Lung (tissue), 12 donors: ENCODE measurements around the gene SLC12A6. TPM values are rescaled to one million over a fixed set of nuclear protein-coding genes. Genes with fewer than 3 reads are reported as not detected.
"Not testable (repeated sequence)": the region's sequence is repeated elsewhere in the genome, so short reads cannot be mapped to it uniquely, and the experiment has no call there.

Experiments
- ATAC-seq: fragments of 200-7000 bp; cut with Tn5 transposase; one replicate; pipeline ENCODE4 v1.9.1; 2020; ENCODE audit warnings: moderate number of reproducible peaks; ENCODE audit not compliant: insufficient read depth, low FRiP score
- DNase-seq, 3 donors: peaks; one replicate each; pipeline ENCODE4 v3.0.0-alpha.2; 2013 to 2017
- H3K27ac ChIP-seq, 2 donors: one replicate each; pipeline ENCODE4 v1.5.1; 2013; ENCODE audit warnings: mild to moderate bottlenecking in 2 of 2, moderate library complexity in 2 of 2, control low read depth in 1 of 2, inconsistent platforms in 1 of 2, low read depth in 1 of 2, low read length in 1 of 2
- H3K27me3 ChIP-seq, 3 donors: one replicate each; pipeline ENCODE4 v1.5.1; 2013; ENCODE audit warnings: low read length in 2 of 3; ENCODE audit not compliant: control insufficient read depth in 3 of 3, insufficient read depth in 3 of 3
- H3K36me3 ChIP-seq, 4 donors: one replicate each; pipeline ENCODE4 v1.5.1; 2013; ENCODE audit warnings: low read length in 4 of 4, mild to moderate bottlenecking in 1 of 4, moderate library complexity in 1 of 4; ENCODE audit not compliant: control insufficient read depth in 4 of 4, insufficient read depth in 4 of 4
- H3K4me1 ChIP-seq, 5 donors: one replicate each; pipeline ENCODE4 v1.5.1; 2013; ENCODE audit warnings: low read length in 5 of 5, mild to moderate bottlenecking in 2 of 5, moderate library complexity in 1 of 5; ENCODE audit not compliant: control insufficient read depth in 5 of 5, insufficient read depth in 5 of 5
- H3K4me3 ChIP-seq: one replicate; pipeline ENCODE4 v1.5.1; 2013; ENCODE audit warnings: mild to moderate bottlenecking, control low read depth, moderate library complexity
- H3K9ac ChIP-seq, 2 donors: one replicate each; pipeline ENCODE4 v1.5.1; 2013; ENCODE audit warnings: low read length in 2 of 2, control low read depth in 1 of 2; ENCODE audit not compliant: insufficient read depth in 1 of 2
- H3K9me3 ChIP-seq, 4 donors: one replicate each; pipeline ENCODE4 v1.5.1; 2013; ENCODE audit warnings: low read length in 3 of 4, mild to moderate bottlenecking in 1 of 4, moderate library complexity in 1 of 4; ENCODE audit not compliant: control insufficient read depth in 4 of 4, insufficient read depth in 3 of 4
- WGBS, 2 donors: extraction: QIAGEN DNeasy Blood & Tissue Kit; methylation state at CpG; one replicate each; pipeline ENCODE4 v1.1.7; 2013; 5-methylcytosine and 5-hydroxymethylcytosine counted together
- polyA plus RNA-seq, 2 donors: library from polyadenylated mRNA; stranded (reverse); fragments of 200-250 nt; gene quantifications; one replicate each; pipeline ENCODE4 v1.2.1, GENCODE V29; 2013
- total RNA-seq, 2 donors: library from RNA; depleted of rRNA in 1 of 2; stranded (reverse); fragments of >200 nt in 1 of 2; gene quantifications; one replicate each; pipeline ENCODE4 v1.2.1, GENCODE V29; 2014 to 2021
- TF ChIP-seq, protein P1 (sequence below): IDR thresholded peaks from 2 replicates; pipeline ENCODE4 v1.5.1; 2012; ENCODE audit warnings: mild to moderate bottlenecking; ENCODE audit errors: control extremely low read depth, extremely low read depth
- donor health status: control.
- donor health status: control.
- donor health status: Bipolar disorder and iron deficiency.
- donor health status: healthy.
- donor health status: DM: yes; HTN: yes; CAD: no.

Gene SLC12A6
- total and polyA plus RNA-seq, 4 donors, result 7.6 to 58.4 (median 27.7) TPM

DNA sequence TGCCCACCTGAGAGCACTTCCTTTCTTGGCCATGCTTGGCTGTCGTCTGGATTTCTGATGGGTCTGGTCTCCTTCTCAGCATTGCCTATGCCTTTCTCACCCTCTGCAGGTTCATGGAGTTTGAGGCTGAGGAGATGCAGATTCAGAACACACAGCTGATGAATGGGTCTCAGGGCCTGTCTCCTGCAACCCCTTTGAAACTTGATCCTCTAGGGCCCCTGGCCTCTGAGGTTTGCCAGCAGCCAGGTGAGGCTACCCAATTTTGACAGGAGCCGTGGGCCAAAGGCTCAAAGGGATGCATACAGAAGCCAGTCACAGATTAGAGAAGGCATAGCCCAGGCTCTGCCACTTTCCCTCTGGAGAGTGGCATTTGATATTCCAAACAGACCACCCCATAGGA lies 16.0 kb upstream of the SLC12A6 start:
- Histone ChIP-seq H3K4me1 (no peaks in the 10 kb centered on the region), H3K27me3 (no peaks in the 10 kb centered on the region), H3K4me3 (no peak overlapping the region), H3K27ac (no peak overlapping the region), H3K9ac (no peak overlapping the region), H3K36me3 (peaks cover 0 to 17% (median 3%) of the 10 kb centered on the region in 4 donors), H3K9me3 (peaks cover 0 to 2% (median 0%) of the 10 kb centered on the region in 4 donors)
- no peak for ATAC-seq
- WGBS, 2 donors, result 81 to 89% methylated on average over 2 of the region's 2 CpGs
- no peak for DNase-seq
- TF ChIP-seq, protein P1, sequence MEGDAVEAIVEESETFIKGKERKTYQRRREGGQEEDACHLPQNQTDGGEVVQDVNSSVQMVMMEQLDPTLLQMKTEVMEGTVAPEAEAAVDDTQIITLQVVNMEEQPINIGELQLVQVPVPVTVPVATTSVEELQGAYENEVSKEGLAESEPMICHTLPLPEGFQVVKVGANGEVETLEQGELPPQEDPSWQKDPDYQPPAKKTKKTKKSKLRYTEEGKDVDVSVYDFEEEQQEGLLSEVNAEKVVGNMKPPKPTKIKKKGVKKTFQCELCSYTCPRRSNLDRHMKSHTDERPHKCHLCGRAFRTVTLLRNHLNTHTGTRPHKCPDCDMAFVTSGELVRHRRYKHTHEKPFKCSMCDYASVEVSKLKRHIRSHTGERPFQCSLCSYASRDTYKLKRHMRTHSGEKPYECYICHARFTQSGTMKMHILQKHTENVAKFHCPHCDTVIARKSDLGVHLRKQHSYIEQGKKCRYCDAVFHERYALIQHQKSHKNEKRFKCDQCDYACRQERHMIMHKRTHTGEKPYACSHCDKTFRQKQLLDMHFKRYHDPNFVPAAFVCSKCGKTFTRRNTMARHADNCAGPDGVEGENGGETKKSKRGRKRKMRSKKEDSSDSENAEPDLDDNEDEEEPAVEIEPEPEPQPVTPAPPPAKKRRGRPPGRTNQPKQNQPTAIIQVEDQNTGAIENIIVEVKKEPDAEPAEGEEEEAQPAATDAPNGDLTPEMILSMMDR, result no peak

DNA sequence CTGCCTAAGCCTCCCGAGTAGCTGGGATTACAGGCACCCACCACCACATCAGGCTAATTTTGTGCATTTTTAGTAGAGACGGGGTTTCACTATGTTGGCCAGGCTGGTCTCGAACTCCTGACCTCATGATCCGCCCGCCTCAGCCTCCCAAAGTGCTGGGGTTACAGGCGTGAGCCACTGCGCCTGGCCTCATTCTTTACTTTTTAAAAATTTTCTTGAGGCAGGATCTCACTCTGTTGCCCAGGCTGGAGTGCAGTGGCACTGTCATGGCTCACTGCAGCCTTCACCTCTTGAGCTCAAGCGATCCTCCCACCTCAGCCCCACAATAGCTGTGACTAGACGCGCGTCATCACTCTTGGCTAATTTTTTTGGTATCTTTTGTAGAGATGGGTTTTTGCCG lies 15.4 kb upstream of the SLC12A6 start:
- not testable (repeated sequence) for DNase-seq, H3K27me3 ChIP-seq, ATAC-seq, H3K27ac ChIP-seq, H3K4me3 ChIP-seq, H3K9me3 ChIP-seq, H3K9ac ChIP-seq, H3K4me1 ChIP-seq
- peaks cover 0 to 17% (median 1%) of the 10 kb centered on the region in 4 donors for H3K36me3 ChIP-seq
- WGBS, 2 donors, result 92 to 96% methylated on average over 12 of the region's 12 CpGs

DNA sequence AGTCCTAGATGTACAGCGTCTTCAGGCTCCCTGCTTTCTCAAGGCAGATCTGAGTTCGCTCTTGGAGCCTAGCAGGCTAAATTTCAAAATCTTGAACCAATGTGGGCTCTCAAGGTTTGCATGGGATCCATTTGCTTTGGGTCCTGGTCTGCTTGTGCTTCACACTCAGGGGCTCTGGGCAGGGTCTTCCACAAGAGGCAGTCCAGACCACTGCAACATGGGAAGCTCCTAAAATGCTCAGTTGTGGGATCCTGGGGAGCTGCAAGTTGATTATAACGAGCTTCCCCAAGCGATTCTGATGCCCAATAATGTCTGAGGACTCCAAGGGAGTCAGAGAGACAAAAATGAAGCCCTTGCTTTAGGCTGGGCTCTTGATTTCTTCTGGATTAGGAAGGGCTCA lies 12.2 kb upstream of the SLC12A6 start:
- WGBS, 2 donors, result 90 to 95% methylated on average over 4 of the region's 4 CpGs
- TF ChIP-seq, protein P1, result no peak
- no peaks in the 10 kb centered on the region for H3K36me3 ChIP-seq
- peaks cover 0 to 2% (median 0%) of the 10 kb centered on the region in 4 donors for H3K9me3 ChIP-seq
- no peak for DNase-seq
- no peak overlapping the region for H3K4me3 ChIP-seq
- no peaks in the 10 kb centered on the region for H3K27me3 ChIP-seq
- ATAC-seq, result no peak
- H3K4me1 ChIP-seq, result no peaks in the 10 kb centered on the region
- no peak overlapping the region for H3K9ac ChIP-seq
- H3K27ac ChIP-seq, result no peak overlapping the region

DNA sequence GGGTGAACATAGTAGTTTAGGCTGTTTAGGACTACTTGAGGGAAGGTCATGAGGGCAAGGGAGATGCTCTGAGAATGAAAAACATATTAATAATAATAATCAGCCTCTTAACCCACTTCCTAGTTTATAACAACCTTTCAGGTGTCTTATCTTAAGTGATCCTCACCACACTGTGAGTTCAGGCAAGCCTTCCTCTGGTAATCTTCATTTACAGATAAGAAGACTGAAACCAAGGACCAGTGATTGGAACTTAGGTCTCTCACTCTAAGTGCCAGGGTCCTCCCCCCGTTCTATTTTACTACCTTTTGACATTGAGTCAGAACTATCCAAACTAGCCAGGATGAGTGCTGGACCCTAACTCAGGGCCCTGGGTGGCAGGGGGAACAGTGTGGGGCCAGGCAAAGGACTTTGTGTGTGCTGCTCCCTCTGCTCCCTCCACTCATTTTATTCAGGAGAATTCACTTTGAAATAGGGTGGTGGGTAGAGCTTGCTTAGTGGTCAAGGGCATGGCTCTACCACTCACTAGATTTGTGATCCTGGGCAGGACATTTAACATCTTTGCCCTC lies 11.2 kb upstream of the SLC12A6 start:
- H3K27me3 ChIP-seq, result no peaks in the 10 kb centered on the region
- ATAC-seq, result no peak

More for the DNA sequence above, 11.2 kb upstream of the SLC12A6 start:
- no peak for DNase-seq
- Histone ChIP-seq H3K36me3 (no peaks in the 10 kb centered on the region), H3K4me3 (no peak overlapping the region), H3K27ac (no peak overlapping the region), H3K9me3 (peaks cover 0 to 2% (median 0%) of the 10 kb centered on the region in 4 donors), H3K4me1 (no peaks in the 10 kb centered on the region), H3K9ac (no peak overlapping the region)
- WGBS, 2 donors, result 48 to 65% methylated on average over 1 of the region's 1 CpG
- TF ChIP-seq, protein P1, result no peak
